Measurements from ENCODE around the gene NDNF.

Gene NDNF

GRCh38 chr4:121011138-121011537 is 61.2 kb downstream of the NDNF start:
- Mint-ChIP-seq H3K4me1 (no peaks in the 10 kb centered on the region), H3K4me3 (no peak overlapping the region), H3K9me3 (no peaks in the 10 kb centered on the region), H3K27me3 (no peaks in the 10 kb centered on the region), H3K36me3 (no peaks in the 10 kb centered on the region), H3K27ac (no peak overlapping the region)
- ATAC-seq, result no peak

GRCh38 chr4:121009578-121010478 is 62.5 kb downstream of the NDNF start:
- no peaks in the 10 kb centered on the region for H3K9me3 Mint-ChIP-seq
- H3K27ac Mint-ChIP-seq, result no peak overlapping the region
- no peak for ATAC-seq

GRCh38 chr4:121007660-121008059 is 64.7 kb downstream of the NDNF start:
- no peak for ATAC-seq
- Mint-ChIP-seq H3K4me1 (no peaks in the 10 kb centered on the region), H3K9me3 (no peaks in the 10 kb centered on the region)

More at GRCh38 chr4:121009578-121010478, 62.5 kb downstream of the NDNF start:
- Mint-ChIP-seq H3K27me3 (no peaks in the 10 kb centered on the region), H3K4me3 (no peak overlapping the region), H3K4me1 (no peaks in the 10 kb centered on the region), H3K36me3 (no peaks in the 10 kb centered on the region)

GRCh38 chr4:121003863-121004262 is 68.5 kb downstream of the NDNF start:
- no peak overlapping the region for H3K27ac Mint-ChIP-seq
- no peaks in the 10 kb centered on the region for H3K4me1 Mint-ChIP-seq
- H3K27me3 Mint-ChIP-seq, result peaks cover 9% of the 10 kb centered on the region
- ATAC-seq, result no peak
- no peaks in the 10 kb centered on the region for H3K36me3 Mint-ChIP-seq
- no peak overlapping the region for H3K4me3 Mint-ChIP-seq
- no peaks in the 10 kb centered on the region for H3K9me3 Mint-ChIP-seq

More at GRCh38 chr4:121007660-121008059, 64.7 kb downstream of the NDNF start:
- Mint-ChIP-seq H3K27me3 (no peaks in the 10 kb centered on the region), H3K4me3 (no peak overlapping the region), H3K36me3 (no peaks in the 10 kb centered on the region), H3K27ac (no peak overlapping the region)

- H3K4me1 Mint-ChIP-seq, result no peaks in the 10 kb centered on the region
- no peaks in the 10 kb centered on the region for H3K36me3 Mint-ChIP-seq
- H3K27ac Mint-ChIP-seq, result no peak overlapping the region
- no peaks in the 10 kb centered on the region for H3K27me3 Mint-ChIP-seq
- no peak overlapping the region for H3K4me3 Mint-ChIP-seq
- H3K9me3 Mint-ChIP-seq, result no peaks in the 10 kb centered on the region
- no peak for ATAC-seq
These were observed 76.9 kb downstream of the NDNF start for GRCh38 chr4:120995266-120996010.

GRCh38 chr4:120994521-120994920 is 77.8 kb downstream of the NDNF start:
- no peak overlapping the region for H3K27ac Mint-ChIP-seq
- no peak for ATAC-seq
- no peaks in the 10 kb centered on the region for H3K36me3 Mint-ChIP-seq
- no peaks in the 10 kb centered on the region for H3K9me3 Mint-ChIP-seq
- H3K27me3 Mint-ChIP-seq, result no peaks in the 10 kb centered on the region
- H3K4me3 Mint-ChIP-seq, result no peak overlapping the region
- no peaks in the 10 kb centered on the region for H3K4me1 Mint-ChIP-seq

GRCh38 chr4:120991885-120992284 is 80.5 kb downstream of the NDNF start:
- Mint-ChIP-seq H3K27ac (no peak overlapping the region), H3K4me3 (no peak overlapping the region), H3K9me3 (no peaks in the 10 kb centered on the region), H3K4me1 (no peaks in the 10 kb centered on the region), H3K36me3 (no peaks in the 10 kb centered on the region), H3K27me3 (no peaks in the 10 kb centered on the region)
- ATAC-seq, result no peak

GRCh38 chr4:120990246-120990645 is 82.1 kb downstream of the NDNF start:
- H3K36me3 Mint-ChIP-seq, result no peaks in the 10 kb centered on the region
- H3K9me3 Mint-ChIP-seq, result peaks cover 1% of the 10 kb centered on the region
- H3K4me1 Mint-ChIP-seq, result no peaks in the 10 kb centered on the region
- H3K27ac Mint-ChIP-seq, result no peak overlapping the region
- no peak overlapping the region for H3K4me3 Mint-ChIP-seq
- H3K27me3 Mint-ChIP-seq, result no peaks in the 10 kb centered on the region
- ATAC-seq, result no peak

All from stimulated activated memory B cell treated with anti-CD40 and anti-IgM and Interleukin-4, amounts not matched to agents 10 μg/mL and 1 μg/mL and 100 μg/mL, for 72 hours (primary cell).